GF-D8 (cell line): Measurements from ENCODE around the gene DMXL2.
A peak's percentile ranks its signal among the peaks of the same experiment; 100 is the strongest.
"Not testable (repeated sequence)": the region's sequence is repeated elsewhere in the genome, so short reads cannot be mapped to it uniquely, and the experiment has no call there.

Experiments used
- DNase-seq: peaks from one replicate; lab custom pipeline; 2025; lab: John Stamatoyannopoulos, UW

Gene DMXL2

GRCh38 chr15:51624022-51624421 is 1.5 kb upstream of the DMXL2 start:
- DNase-seq: no peak

- peak; percentile 66 for DNase-seq
Measured at GRCh38 chr15:51623386-51623938, 891 bp upstream of the DMXL2 start.

- DNase-seq: no peak
Measured at GRCh38 chr15:51621936-51622603, 501 bp downstream of the DMXL2 start.

GRCh38 chr15:51621155-51621765 is 1.3 kb downstream of the DMXL2 start:
- DNase-seq: no peak

GRCh38 chr15:51620641-51621040 is 1.9 kb downstream of the DMXL2 start:
- DNase-seq: no peak

GRCh38 chr15:51620122-51620521 is 2.4 kb downstream of the DMXL2 start:
- DNase-seq: no peak

GRCh38 chr15:51619331-51620035 is 3.1 kb downstream of the DMXL2 start:
- no peak for DNase-seq

GRCh38 chr15:51617886-51618285 is 4.7 kb downstream of the DMXL2 start:
- DNase-seq: no peak

- no peak for DNase-seq
Measured at GRCh38 chr15:51613951-51614350, 8.6 kb downstream of the DMXL2 start.

- not testable (repeated sequence) for DNase-seq
Measured at GRCh38 chr15:51612669-51613068, 9.9 kb downstream of the DMXL2 start.

- not testable (repeated sequence) for DNase-seq
Measured at GRCh38 chr15:51603462-51603948, 19.1 kb downstream of the DMXL2 start.

GRCh38 chr15:51603002-51603401 is 19.6 kb downstream of the DMXL2 start:
- no peak for DNase-seq

- no peak for DNase-seq
Measured at GRCh38 chr15:51602484-51602883, 20.1 kb downstream of the DMXL2 start.

- no peak for DNase-seq
Measured at GRCh38 chr15:51601801-51602200, 20.8 kb downstream of the DMXL2 start.

- DNase-seq: no peak
Measured at GRCh38 chr15:51600114-51600513, 22.5 kb downstream of the DMXL2 start.

GRCh38 chr15:51589881-51590568 is 32.5 kb downstream of the DMXL2 start:
- DNase-seq: no peak

GRCh38 chr15:51588966-51589365 is 33.6 kb downstream of the DMXL2 start:
- DNase-seq: no peak

- DNase-seq: no peak
Measured at GRCh38 chr15:51585986-51586385, 36.6 kb downstream of the DMXL2 start.

GRCh38 chr15:51580982-51581381 is 41.6 kb downstream of the DMXL2 start:
- peak; percentile 13 for DNase-seq

GRCh38 chr15:51580385-51580784 is 42.2 kb downstream of the DMXL2 start:
- DNase-seq: peak; percentile 52

- no peak for DNase-seq
Measured at GRCh38 chr15:51579012-51579411, 43.6 kb downstream of the DMXL2 start.

- peak; percentile 26 for DNase-seq
Measured at GRCh38 chr15:51577636-51578304, 44.8 kb downstream of the DMXL2 start.
